Mucosa of descending colon (tissue), 3 donors: ENCODE measurements around the gene NPHP3. TPM values are rescaled to one million over a fixed set of nuclear protein-coding genes. Genes with fewer than 3 reads are reported as not detected.

Source experiments
- ATAC-seq: fragments of 200-7000 bp; cut with Tn5 transposase; one replicate; pipeline ENCODE4 v1.9.1; 2020; ENCODE audit warnings: mild to moderate bottlenecking, moderate library complexity
- DNase-seq, 3 donors: peaks; one replicate each; pipeline ENCODE4 v3.0.0-alpha.2; 2020
- H3K36me3 ChIP-seq: fragments of 200-600 bp; one replicate; pipeline ENCODE4 v1.8.0; 2021; ENCODE audit warnings: low read depth, mild to moderate bottlenecking
- H3K4me1 ChIP-seq: fragments of 200-600 bp; one replicate; pipeline ENCODE4 v1.8.0; 2021; ENCODE audit warnings: low read depth, mild to moderate bottlenecking
- H3K4me3 ChIP-seq: fragments of 200-600 bp; one replicate; pipeline ENCODE4 v1.8.0; 2021; ENCODE audit warnings: mild to moderate bottlenecking
- H3K9me3 ChIP-seq: fragments of 200-600 bp; one replicate; pipeline ENCODE4 v1.8.0; 2021; ENCODE audit warnings: mild to moderate bottlenecking
- CTCF ChIP-seq: fragments of 200-600 bp; IDR thresholded peaks from one replicate; pipeline ENCODE4 v1.8.0; 2022; ENCODE audit warnings: antibody characterized with exemption, mild to moderate bottlenecking
- intact Hi-C, 2 donors: fragments of 100-400 bp; cut with DNase I in 1 of 2; cut with micrococcal nuclease in 1 of 2; formaldehyde crosslinking; loops; one replicate each; pipeline versions ENCODE4 v1.11.0 to v1.11.1; 2022; cut with DNase I, micrococcal nuclease
- total RNA-seq, 3 donors: library from RNA; stranded (reverse); fragmentation: NEBNext Ultra II Directional in 2 of 3; extraction: Animal tissue kit (Norgen Biotek cat#: 25700) in 2 of 3; gene quantifications; one replicate each; pipeline versions ENCODE4 v1.2.1 to v1.2.4, GENCODE V29; 2021 to 2023
- donor health status: DM: no; HTN: no; CAD: no; lungs with moderate emphysema.
- donor health status: DM: no; HTN: no; CAD: no.
- donor health status: DM: no; HTN: yes; CAD: no.

Gene NPHP3
- total RNA-seq, 3 donors from 2014 or later, result 18.0 to 32.7 (median 21.5) TPM

- Histone ChIP-seq H3K9me3 (no peaks in the 10 kb centered on the region), H3K4me1 (no peaks in the 10 kb centered on the region), H3K36me3 (no peaks in the 10 kb centered on the region), H3K4me3 (no peak overlapping the region)
- intact Hi-C loops, result no loop called here
- no peak for DNase-seq
- ATAC-seq, result no peak
- no peak for TF ChIP-seq CTCF
Observed at GRCh38 chr3:132738314-132738713, 16.1 kb upstream of the NPHP3 start.

- Histone ChIP-seq H3K9me3 (no peaks in the 10 kb centered on the region), H3K36me3 (no peaks in the 10 kb centered on the region), H3K4me3 (no peak overlapping the region), H3K4me1 (no peaks in the 10 kb centered on the region)
- no peak for ATAC-seq
- intact Hi-C loops, result no loop called here
- DNase-seq, result no peak
- TF ChIP-seq CTCF, result no peak
Observed at GRCh38 chr3:132735589-132735988, 13.4 kb upstream of the NPHP3 start.

- peak; percentile 61 for ATAC-seq
- Histone ChIP-seq H3K4me3 (no peak overlapping the region), H3K4me1 (no peaks in the 10 kb centered on the region), H3K36me3 (no peaks in the 10 kb centered on the region), H3K9me3 (no peaks in the 10 kb centered on the region)
- no peak for TF ChIP-seq CTCF
- intact Hi-C loops, result no loop called here
- DNase-seq, result no peak
Observed at GRCh38 chr3:132730891-132731580, 8.8 kb upstream of the NPHP3 start.

GRCh38 chr3:132726341-132726823 is 4.2 kb upstream of the NPHP3 start:
- no peaks in the 10 kb centered on the region for H3K9me3 ChIP-seq

More at GRCh38 chr3:132726341-132726823, 4.2 kb upstream of the NPHP3 start:
- ATAC-seq (no peak), DNase-seq (no peak)
- intact Hi-C loops, result loop anchor here (5.0 to 10.0 kb wide), 3 partner anchors 696 to 848 kb away; partner anchors contain the start of gene CDV3 (in 1 of the 2)
- Histone ChIP-seq H3K4me3 (no peak overlapping the region), H3K36me3 (no peaks in the 10 kb centered on the region), H3K4me1 (no peaks in the 10 kb centered on the region)
- peak; percentile 58 for TF ChIP-seq CTCF
